Neural cell (in vitro differentiated cells): ENCODE data around the gene ADRA2B. TPM values are rescaled to one million over a fixed set of nuclear protein-coding genes. Genes with fewer than 3 reads are reported as not detected.
"Not testable (repeated sequence)": the region's sequence is repeated elsewhere in the genome, so short reads cannot be mapped to it uniquely, and the experiment has no call there.

Source experiments
- H2AFZ ChIP-seq: fragments of 200-600, 300-800 bp; sonication (generic), shearing (Covaris generic); 2 replicates; pipeline ENCODE4 v1.6.0; 2014; ENCODE audit warnings: low read depth, mild to moderate bottlenecking, antibody characterized with exemption, low read length, moderate library complexity
- H3F3A ChIP-seq: fragments of 200-600 bp; shearing (Covaris generic); 2 replicates; pipeline ENCODE4 v1.6.1; 2016; ENCODE audit warnings: mild to moderate bottlenecking, moderate library complexity, mixed read lengths, antibody characterized with exemption, low read length; ENCODE audit not compliant: insufficient read depth, poor library complexity, severe bottlenecking
- H3K27ac ChIP-seq: fragments of 200-600, 300-800 bp; sonication (generic), shearing (Covaris generic); 2 replicates; pipeline ENCODE4 v1.5.1; 2014; ENCODE audit warnings: mild to moderate bottlenecking, low read length, moderate library complexity
- H3K27me3 ChIP-seq: fragments of 300-800, 200-600 bp; sonication (generic), shearing (Covaris generic); 2 replicates; pipeline ENCODE4 v1.6.0; 2014; ENCODE audit warnings: mild to moderate bottlenecking, low read depth, low read length, moderate library complexity; ENCODE audit not compliant: insufficient read depth
- H3K36me3 ChIP-seq: fragments of 300-800, 200-600 bp; sonication (generic), shearing (Covaris generic); 2 replicates; pipeline ENCODE4 v1.5.1; 2014; ENCODE audit warnings: mild to moderate bottlenecking, antibody characterized with exemption, low read length, moderate library complexity; ENCODE audit not compliant: insufficient read depth
- H3K4me2 ChIP-seq: fragments of 300-800, 200-600 bp; sonication (generic), shearing (Covaris generic); 2 replicates; pipeline ENCODE4 v1.6.0; 2014; ENCODE audit warnings: mild to moderate bottlenecking, low read length
- H3K4me3 ChIP-seq: fragments of 300-800, 200-600 bp; sonication (generic), shearing (Covaris generic); 2 replicates; pipeline ENCODE4 v1.5.1; 2014; ENCODE audit warnings: mild to moderate bottlenecking, low read length, moderate library complexity
- H3K79me2 ChIP-seq: fragments of 200-600 bp; shearing (Covaris generic); replicated peaks from 2 replicates; pipeline ENCODE4 v1.6.0; 2014; ENCODE audit warnings: mild to moderate bottlenecking, low read length, moderate library complexity; ENCODE audit not compliant: insufficient read depth
- H3K9ac ChIP-seq: fragments of 300-800, 200-600 bp; sonication (generic), shearing (Covaris generic); 2 replicates; pipeline ENCODE4 v1.6.1; 2016; ENCODE audit warnings: mild to moderate bottlenecking, low read length, mixed read lengths
- H3K9me2 ChIP-seq: fragments of 200-600 bp; shearing (Covaris generic); 2 replicates; pipeline ENCODE4 v1.6.1; 2016; ENCODE audit warnings: mild to moderate bottlenecking, low read length, mixed read lengths; ENCODE audit not compliant: insufficient read depth
- H3K9me3 ChIP-seq: fragments of 200-600, 300-800 bp; sonication (generic), shearing (Covaris generic); 2 replicates; pipeline ENCODE4 v1.6.1; 2016; ENCODE audit warnings: mild to moderate bottlenecking, mixed run types, low read length, moderate library complexity, mixed read lengths
- H4K20me1 ChIP-seq: fragments of 200-600 bp; shearing (Covaris generic); 2 replicates; pipeline ENCODE4 v1.6.1; 2016; ENCODE audit warnings: mild to moderate bottlenecking, mixed run types; ENCODE audit not compliant: insufficient read depth
- EP300 ChIP-seq: fragments of 450-650 bp; conservative IDR thresholded peaks from 2 replicates; pipeline ENCODE4 v1.6.1; 2014; ENCODE audit warnings: antibody characterized with exemption, mild to moderate bottlenecking, moderate library complexity; ENCODE audit not compliant: poor library complexity, severe bottlenecking
- EZH2 ChIP-seq: fragments of 200-600, 300-800 bp; shearing (Covaris generic), sonication (generic); IDR thresholded peaks from 2 replicates; pipeline ENCODE4 v1.6.1; 2014; ENCODE audit warnings: antibody characterized with exemption, low read length, borderline replicate concordance, mild to moderate bottlenecking; ENCODE audit not compliant: insufficient read depth, poor library complexity, severe bottlenecking
- MXI1 ChIP-seq: fragments of 450-650 bp; conservative IDR thresholded peaks from 2 replicates; pipeline ENCODE4 v1.6.1; 2014; ENCODE audit warnings: antibody characterized with exemption, mild to moderate bottlenecking; ENCODE audit not compliant: poor library complexity, severe bottlenecking
- POLR2AphosphoS5 ChIP-seq: IDR thresholded peaks from 2 replicates; pipeline ENCODE4 v1.6.1; 2012
- RAD21 ChIP-seq: fragments of 450-650 bp; conservative IDR thresholded peaks from 2 replicates; pipeline ENCODE4 v1.6.1; 2014; ENCODE audit warnings: antibody characterized with exemption, mild to moderate bottlenecking, moderate library complexity
- SMC3 ChIP-seq: fragments of 450-650 bp; conservative IDR thresholded peaks from 2 replicates; pipeline ENCODE4 v1.6.1; 2014; ENCODE audit warnings: antibody characterized with exemption, mild to moderate bottlenecking, moderate library complexity; ENCODE audit not compliant: poor library complexity
- TAF1 ChIP-seq: IDR thresholded peaks from 2 replicates; pipeline ENCODE4 v1.6.1; 2012; ENCODE audit warnings: low read depth
- polyA plus RNA-seq: library from polyadenylated mRNA; depleted of rRNA; stranded (reverse); fragments of >200 nt; gene quantifications from 2 replicates; pipeline ENCODE4 v1.2.3, GENCODE V29; 2014
- TF ChIP-seq, protein P1 (sequence below): fragments of 450-650 bp; IDR thresholded peaks from 2 replicates; pipeline ENCODE4 v1.5.1; 2014; ENCODE audit warnings: antibody characterized with exemption, mild to moderate bottlenecking, moderate library complexity; ENCODE audit not compliant: poor library complexity, severe bottlenecking
- TF ChIP-seq, protein P2 (sequence below): IDR thresholded peaks from 2 replicates; pipeline ENCODE4 v1.6.1; 2012; ENCODE audit warnings: borderline replicate concordance

Gene ADRA2B
- polyA plus RNA-seq, 1 donor from 2014 or later = not detected

DNA sequence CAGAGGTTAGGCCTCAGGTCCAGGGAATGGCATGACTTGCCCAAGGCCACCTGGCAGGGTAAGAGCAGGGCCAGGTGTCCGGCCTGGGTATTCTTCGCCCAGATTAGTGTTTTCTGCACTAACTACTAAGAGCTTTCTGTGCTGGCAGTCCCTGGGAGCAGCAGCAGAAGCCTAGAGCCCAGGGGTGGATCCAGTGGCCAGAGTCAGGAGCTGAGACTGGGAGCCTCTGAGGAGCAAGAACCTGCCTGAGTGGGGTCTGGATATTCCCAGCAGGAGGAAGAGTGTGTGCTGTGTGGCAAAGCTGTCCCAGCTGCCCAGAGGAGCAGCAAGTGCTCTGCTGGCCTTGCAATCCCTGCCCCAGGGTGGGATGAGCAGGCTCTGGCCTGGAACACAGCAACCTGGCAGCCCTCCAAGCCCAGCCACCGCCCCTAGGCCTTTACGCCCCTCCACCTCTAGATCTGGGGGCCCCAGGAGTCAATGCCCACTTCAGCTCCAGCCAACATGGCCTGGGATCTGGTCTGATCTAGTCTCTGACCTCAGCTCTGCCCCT lies 50.9 kb downstream of the ADRA2B start:
- Histone ChIP-seq H4K20me1 (no peaks in the 10 kb centered on the region), H3K27me3 (no peaks in the 10 kb centered on the region), H3K36me3 (no peaks in the 10 kb centered on the region), H3K27ac (no peak overlapping the region), H3K9me3 (no peaks in the 10 kb centered on the region), H3K4me3 (no peak overlapping the region), H3K79me2 (no peaks in the 10 kb centered on the region), H3K9me2 (no peaks in the 10 kb centered on the region), H3F3A (no peaks in the 10 kb centered on the region), H2AFZ (no peak overlapping the region), H3K4me2 (no peak overlapping the region), H3K9ac (no peak overlapping the region)
- TF ChIP-seq, protein P1, sequence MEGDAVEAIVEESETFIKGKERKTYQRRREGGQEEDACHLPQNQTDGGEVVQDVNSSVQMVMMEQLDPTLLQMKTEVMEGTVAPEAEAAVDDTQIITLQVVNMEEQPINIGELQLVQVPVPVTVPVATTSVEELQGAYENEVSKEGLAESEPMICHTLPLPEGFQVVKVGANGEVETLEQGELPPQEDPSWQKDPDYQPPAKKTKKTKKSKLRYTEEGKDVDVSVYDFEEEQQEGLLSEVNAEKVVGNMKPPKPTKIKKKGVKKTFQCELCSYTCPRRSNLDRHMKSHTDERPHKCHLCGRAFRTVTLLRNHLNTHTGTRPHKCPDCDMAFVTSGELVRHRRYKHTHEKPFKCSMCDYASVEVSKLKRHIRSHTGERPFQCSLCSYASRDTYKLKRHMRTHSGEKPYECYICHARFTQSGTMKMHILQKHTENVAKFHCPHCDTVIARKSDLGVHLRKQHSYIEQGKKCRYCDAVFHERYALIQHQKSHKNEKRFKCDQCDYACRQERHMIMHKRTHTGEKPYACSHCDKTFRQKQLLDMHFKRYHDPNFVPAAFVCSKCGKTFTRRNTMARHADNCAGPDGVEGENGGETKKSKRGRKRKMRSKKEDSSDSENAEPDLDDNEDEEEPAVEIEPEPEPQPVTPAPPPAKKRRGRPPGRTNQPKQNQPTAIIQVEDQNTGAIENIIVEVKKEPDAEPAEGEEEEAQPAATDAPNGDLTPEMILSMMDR = no peak
- TF ChIP-seq MXI1 (no peak), TAF1 (no peak), RAD21 (no peak), EP300 (no peak), POLR2AphosphoS5 (no peak), SMC3 (no peak), EZH2 (no peak)
- TF ChIP-seq, protein P2, sequence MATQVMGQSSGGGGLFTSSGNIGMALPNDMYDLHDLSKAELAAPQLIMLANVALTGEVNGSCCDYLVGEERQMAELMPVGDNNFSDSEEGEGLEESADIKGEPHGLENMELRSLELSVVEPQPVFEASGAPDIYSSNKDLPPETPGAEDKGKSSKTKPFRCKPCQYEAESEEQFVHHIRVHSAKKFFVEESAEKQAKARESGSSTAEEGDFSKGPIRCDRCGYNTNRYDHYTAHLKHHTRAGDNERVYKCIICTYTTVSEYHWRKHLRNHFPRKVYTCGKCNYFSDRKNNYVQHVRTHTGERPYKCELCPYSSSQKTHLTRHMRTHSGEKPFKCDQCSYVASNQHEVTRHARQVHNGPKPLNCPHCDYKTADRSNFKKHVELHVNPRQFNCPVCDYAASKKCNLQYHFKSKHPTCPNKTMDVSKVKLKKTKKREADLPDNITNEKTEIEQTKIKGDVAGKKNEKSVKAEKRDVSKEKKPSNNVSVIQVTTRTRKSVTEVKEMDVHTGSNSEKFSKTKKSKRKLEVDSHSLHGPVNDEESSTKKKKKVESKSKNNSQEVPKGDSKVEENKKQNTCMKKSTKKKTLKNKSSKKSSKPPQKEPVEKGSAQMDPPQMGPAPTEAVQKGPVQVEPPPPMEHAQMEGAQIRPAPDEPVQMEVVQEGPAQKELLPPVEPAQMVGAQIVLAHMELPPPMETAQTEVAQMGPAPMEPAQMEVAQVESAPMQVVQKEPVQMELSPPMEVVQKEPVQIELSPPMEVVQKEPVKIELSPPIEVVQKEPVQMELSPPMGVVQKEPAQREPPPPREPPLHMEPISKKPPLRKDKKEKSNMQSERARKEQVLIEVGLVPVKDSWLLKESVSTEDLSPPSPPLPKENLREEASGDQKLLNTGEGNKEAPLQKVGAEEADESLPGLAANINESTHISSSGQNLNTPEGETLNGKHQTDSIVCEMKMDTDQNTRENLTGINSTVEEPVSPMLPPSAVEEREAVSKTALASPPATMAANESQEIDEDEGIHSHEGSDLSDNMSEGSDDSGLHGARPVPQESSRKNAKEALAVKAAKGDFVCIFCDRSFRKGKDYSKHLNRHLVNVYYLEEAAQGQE = no peak

DNA sequence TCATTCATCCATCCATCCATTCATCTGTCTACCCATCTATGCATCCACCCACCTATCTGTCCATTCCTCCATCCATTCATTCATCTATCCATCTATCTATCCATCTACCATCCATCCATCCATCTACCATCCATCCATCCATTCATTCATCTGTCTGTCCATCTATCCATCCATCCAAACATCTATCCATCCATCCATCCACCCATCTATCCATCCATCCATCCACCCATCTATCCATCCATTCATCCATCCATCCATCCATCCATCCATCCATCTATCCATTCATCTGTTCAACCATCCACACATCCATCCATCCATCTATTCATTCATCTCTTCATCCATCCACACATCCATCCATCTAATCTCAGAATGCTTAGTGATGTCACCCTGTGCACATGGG lies 51.6 kb downstream of the ADRA2B start:
- not testable (repeated sequence) for H2AFZ ChIP-seq, H3K9me2 ChIP-seq, H3K9me3 ChIP-seq, H3K79me2 ChIP-seq, H3K4me2 ChIP-seq, H3K27me3 ChIP-seq, H3K36me3 ChIP-seq, H3K27ac ChIP-seq, H3K4me3 ChIP-seq, H3K9ac ChIP-seq, H3F3A ChIP-seq, H4K20me1 ChIP-seq

DNA sequence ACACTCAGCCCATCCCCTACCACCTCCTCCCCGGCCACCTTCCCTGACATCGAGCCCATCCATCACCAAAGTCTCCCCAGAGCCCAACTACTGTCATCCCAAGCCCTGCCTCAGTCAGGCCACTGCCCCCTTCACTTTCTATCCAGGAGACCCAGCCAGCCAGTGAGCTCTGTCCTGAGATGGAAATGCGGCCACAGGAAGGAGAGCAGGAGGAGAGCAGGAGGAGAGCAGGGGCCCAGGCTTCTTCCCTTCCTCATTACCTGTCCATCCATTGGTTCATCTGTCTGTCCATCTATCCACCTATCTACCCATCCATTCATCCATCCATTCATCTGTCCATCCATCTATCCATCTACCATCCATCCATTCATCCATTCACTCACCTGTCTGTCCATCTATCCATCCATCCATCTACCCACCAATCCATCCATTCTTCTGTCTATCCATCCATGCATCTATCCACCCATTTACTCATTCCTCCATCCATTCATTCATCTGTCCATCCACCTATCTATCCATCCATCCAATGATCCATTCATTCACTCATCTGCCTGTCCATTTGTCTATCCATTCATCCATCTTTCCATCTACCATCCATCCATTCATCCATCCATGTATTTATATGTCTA lies 52.2 kb downstream of the ADRA2B start:
- H3K79me2 ChIP-seq, H4K20me1 ChIP-seq, H3K9ac ChIP-seq: not testable (repeated sequence)

DNA sequence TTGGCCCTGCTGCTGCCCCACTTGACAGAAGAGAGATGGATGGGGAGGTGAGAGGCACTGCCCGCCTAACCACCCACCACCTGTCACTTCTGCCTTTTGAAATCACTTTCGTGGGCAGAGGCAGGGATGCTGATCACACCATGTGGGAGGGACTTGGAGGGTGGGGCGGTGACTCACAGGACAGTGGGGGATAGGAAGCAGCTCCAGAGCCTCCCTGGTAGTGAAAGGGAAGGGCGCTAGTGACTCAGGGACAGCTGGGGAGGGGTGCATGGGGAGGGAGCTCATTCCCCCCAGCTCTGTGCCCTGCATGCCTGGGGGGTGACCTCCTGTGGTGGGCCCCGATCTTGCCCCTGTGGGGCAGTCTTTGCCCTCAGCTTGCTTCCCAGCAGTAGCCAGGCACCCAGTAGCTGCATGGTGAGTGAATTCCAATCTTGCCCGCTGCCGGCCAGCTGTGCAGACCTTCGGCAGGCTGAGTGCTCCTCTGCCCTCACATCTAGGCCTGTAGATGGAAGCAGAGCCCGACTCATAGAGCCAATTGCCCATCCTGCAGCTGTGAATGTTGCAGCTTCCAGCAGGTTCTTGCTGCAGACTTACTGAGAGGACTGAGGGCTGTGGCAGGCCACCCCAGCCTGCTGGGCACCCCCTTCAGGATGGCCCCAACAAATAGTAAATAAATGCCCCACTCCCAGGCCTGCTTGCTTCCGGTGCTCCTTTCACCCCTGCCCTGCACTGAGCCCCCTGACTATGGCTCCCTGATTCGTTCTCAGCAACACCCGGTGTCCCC lies 53.1 kb downstream of the ADRA2B start:
- H3F3A ChIP-seq, H3K9me2 ChIP-seq, H3K4me3 ChIP-seq, H3K27ac ChIP-seq, H2AFZ ChIP-seq, H3K27me3 ChIP-seq, H4K20me1 ChIP-seq, H3K36me3 ChIP-seq, H3K9me3 ChIP-seq, H3K4me2 ChIP-seq, H3K9ac ChIP-seq, H3K79me2 ChIP-seq: not testable (repeated sequence)

More for the DNA sequence above, 52.2 kb downstream of the ADRA2B start:
- H3K9me2 ChIP-seq, H2AFZ ChIP-seq, H3K4me3 ChIP-seq, H3K27me3 ChIP-seq, H3K36me3 ChIP-seq, H3F3A ChIP-seq, H3K9me3 ChIP-seq, H3K4me2 ChIP-seq, H3K27ac ChIP-seq: not testable (repeated sequence)
